Keratinocyte (primary cell): Measurements from ENCODE around the gene C14orf39. TPM values are rescaled to one million over a fixed set of nuclear protein-coding genes. Genes with fewer than 3 reads are reported as not detected.

ENCODE experiments used
- DNase-seq: peaks from one replicate; pipeline ENCODE4 v3.0.0-alpha.2; 2011; ENCODE audit warnings: low read depth, missing footprints, low spot score
- FAIRE-seq: peaks from 2 replicates; lab custom pipeline; 2011; peaks lifted over from hg19 to GRCh38; lab: Jason Lieb, UNC
- H2AFZ ChIP-seq: 2 replicates; pipeline ENCODE4 v1.6.0; 2012; ENCODE audit warnings: low read length, control low read depth, inconsistent platforms; ENCODE audit not compliant: control insufficient read depth
- H3K27ac ChIP-seq: 2 replicates; pipeline ENCODE4 v1.5.1; 2011; ENCODE audit warnings: low read length; ENCODE audit not compliant: control insufficient read depth, insufficient read depth
- H3K27me3 ChIP-seq: 3 replicates; pipeline ENCODE4 v1.6.0; 2011; ENCODE audit warnings: low read length; ENCODE audit not compliant: control insufficient read depth, insufficient read depth; ENCODE audit errors: extremely low read depth
- H3K36me3 ChIP-seq, 2 experiments: 2 replicates in 1 of 2; 3 replicates in 1 of 2; pipeline ENCODE4 v1.5.1; 2011; ENCODE audit warnings: low read length in 2 of 2, mild to moderate bottlenecking in 1 of 2; ENCODE audit not compliant: control insufficient read depth in 2 of 2, insufficient read depth in 2 of 2; ENCODE audit errors: extremely low read depth in 1 of 2
- H3K4me1 ChIP-seq: 3 replicates; pipeline ENCODE4 v1.5.1; 2011; ENCODE audit warnings: low read length; ENCODE audit not compliant: control insufficient read depth, insufficient read depth; ENCODE audit errors: extremely low read depth
- H3K4me2 ChIP-seq: 3 replicates; pipeline ENCODE4 v1.6.0; 2011; ENCODE audit warnings: low read depth, low read length; ENCODE audit not compliant: control insufficient read depth, insufficient read depth; ENCODE audit errors: extremely low read depth
- H3K4me3 ChIP-seq, 3 experiments: fragments of 200-600 bp in 1 of 3; sonication (generic) in 1 of 3; 2 replicates in 2 of 3; 3 replicates in 1 of 3; pipeline ENCODE4 v1.5.1; 2011 to 2016; ENCODE audit warnings: low read length in 3 of 3, mild to moderate bottlenecking in 3 of 3, control low read depth in 2 of 3, inconsistent platforms in 1 of 3, low read depth in 1 of 3, mixed read lengths in 1 of 3, mixed run types in 1 of 3, moderate library complexity in 1 of 3; ENCODE audit not compliant: control insufficient read depth in 2 of 3, insufficient read depth in 2 of 3; ENCODE audit errors: extremely low read depth in 1 of 3
- H3K79me2 ChIP-seq: 2 replicates; pipeline ENCODE4 v1.6.0; 2012; ENCODE audit warnings: low read length; ENCODE audit not compliant: control insufficient read depth, insufficient read depth
- H3K9ac ChIP-seq: 3 replicates; pipeline ENCODE4 v1.6.0; 2011; ENCODE audit warnings: low read length; ENCODE audit not compliant: control insufficient read depth, insufficient read depth; ENCODE audit errors: extremely low read depth
- H3K9me1 ChIP-seq: 3 replicates; pipeline ENCODE4 v1.6.0; 2011; ENCODE audit warnings: low read length; ENCODE audit not compliant: control insufficient read depth, insufficient read depth; ENCODE audit errors: extremely low read depth
- H3K9me3 ChIP-seq: 2 replicates; pipeline ENCODE4 v1.5.1; 2012; ENCODE audit warnings: low read depth, low read length; ENCODE audit not compliant: control insufficient read depth
- H4K20me1 ChIP-seq: 3 replicates; pipeline ENCODE4 v1.6.0; 2011; ENCODE audit warnings: low read length; ENCODE audit not compliant: control insufficient read depth, insufficient read depth; ENCODE audit errors: extremely low read depth
- CTCF ChIP-seq, 3 experiments: IDR thresholded peaks in 1 of 3; conservative IDR thresholded peaks in 1 of 3; optimal IDR thresholded peaks in 1 of 3; 2 replicates in 2 of 3; 3 replicates in 1 of 3; pipeline versions ENCODE3 to v1.5.1; 2011; ENCODE audit warnings: low read length in 3 of 3, mild to moderate bottlenecking in 3 of 3, moderate library complexity in 2 of 3, control low read depth in 1 of 3, inconsistent platforms in 1 of 3; ENCODE audit not compliant: insufficient read depth in 2 of 3; ENCODE audit errors: extremely low read depth in 1 of 3
- EZH2 ChIP-seq: IDR thresholded peaks from one replicate; pipeline ENCODE4 v1.6.1; 2012; ENCODE audit warnings: inconsistent platforms, mild to moderate bottlenecking, low read length, moderate library complexity
- dilution Hi-C: fragments of 300-500 bp; cut with MboI; formaldehyde crosslinking; loops from one replicate; pipeline ENCODE4 v1.7.0; 2020; ENCODE audit warnings: low sequenced_read_pairs; ENCODE audit not compliant: extremely low pct_ligation_motif_present
- polyA plus RNA-seq, 5 experiments: library from polyadenylated mRNA; depleted of rRNA in 3 of 5; stranded (reverse) in 3 of 5; stranded (forward) in 1 of 5; unstranded in 1 of 5; fragments of >200 nt; gene quantifications; 1 replicate in 1 of 5; 2 replicates in 3 of 5; 3 replicates in 1 of 5; pipeline versions ENCODE4 v1.2.1 to v1.2.3, GENCODE V29; 2011 to 2012; ENCODE audit warnings: missing spikeins in 2 of 5, low read depth in 1 of 5, low replicate concordance in 1 of 5

The C14orf39 gene
- polyA plus RNA-seq, 1 donor (not counting 4 experiments of a cell fraction or from before 2014, with no cell fraction given), result not detected

- TF ChIP-seq CTCF (optimal IDR thresholded peaks at IDR 0.05 in 1 of 3, IDR thresholded peaks at IDR 0.05 in 1 of 3, conservative IDR thresholded peaks at IDR 0.05 in 1 of 3; ENCODE audit: extremely low read depth in 1 of 3, insufficient read depth in 2 of 3, low read length in 3 of 3) (no peak), EZH2 (no peak)
- dilution Hi-C loops, result no loop called here
- FAIRE-seq, result no peak
- H3K9me1 ChIP-seq, result no peaks in the 10 kb centered on the region
- no peak overlapping the region for H2AFZ ChIP-seq
- no peak overlapping the region for H3K4me3 ChIP-seq
- H3K79me2 ChIP-seq, result no peaks in the 10 kb centered on the region
- H3K27me3 ChIP-seq, result peaks cover 23% of the 10 kb centered on the region
- H4K20me1 ChIP-seq, result no peaks in the 10 kb centered on the region
- H3K4me1 ChIP-seq, result no peaks in the 10 kb centered on the region
- no peak overlapping the region for H3K9ac ChIP-seq
- H3K27ac ChIP-seq, result no peak overlapping the region
- no peaks in the 10 kb centered on the region for H3K36me3 ChIP-seq
- DNase-seq, result no peak
- H3K4me2 ChIP-seq, result no peak overlapping the region
- H3K9me3 ChIP-seq, result no peaks in the 10 kb centered on the region
Measured at GRCh38 chr14:60487211-60487610, 1.3 kb upstream of the C14orf39 start.

DNA sequence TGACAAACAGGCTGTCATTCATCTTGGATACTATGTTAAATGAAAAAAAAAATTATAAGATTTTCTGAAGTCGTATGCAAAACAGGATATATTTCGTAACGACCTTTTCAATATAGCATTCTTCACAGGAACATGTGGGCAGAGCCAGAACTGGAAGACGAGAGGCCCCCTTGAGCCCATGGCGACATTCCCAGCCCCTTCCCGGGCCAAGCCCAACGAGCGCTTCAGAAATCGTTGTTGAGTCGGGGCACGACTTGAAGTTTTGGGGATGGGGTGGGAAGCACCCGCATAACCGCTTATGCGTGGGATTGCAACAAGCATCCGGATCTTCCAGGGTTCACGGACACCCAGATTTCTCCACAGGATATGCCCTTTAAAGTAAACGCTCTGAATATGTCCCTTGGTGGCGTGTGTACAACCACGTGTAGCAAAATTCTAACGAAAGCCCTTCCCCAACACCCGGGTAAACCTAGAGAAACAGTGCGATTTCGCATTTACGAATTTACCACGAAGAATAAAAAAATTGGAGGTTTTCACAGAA is 736 bp downstream of the C14orf39 start:
- Histone ChIP-seq H3K79me2 (no peaks in the 10 kb centered on the region), H3K27ac (no peak overlapping the region), H3K4me2 (no peak overlapping the region), H2AFZ (no peak overlapping the region), H3K9me3 (no peaks in the 10 kb centered on the region), H3K9ac (no peak overlapping the region), H3K36me3 (no peaks in the 10 kb centered on the region), H3K4me3 (no peak overlapping the region), H3K9me1 (no peaks in the 10 kb centered on the region), H4K20me1 (no peaks in the 10 kb centered on the region), H3K4me1 (no peaks in the 10 kb centered on the region), H3K27me3 (peaks cover 23% of the 10 kb centered on the region)
- dilution Hi-C loops, result no loop called here
- FAIRE-seq (no peak), DNase-seq (no peak)
- TF ChIP-seq CTCF (optimal IDR thresholded peaks at IDR 0.05 in 1 of 3, IDR thresholded peaks at IDR 0.05 in 1 of 3, conservative IDR thresholded peaks at IDR 0.05 in 1 of 3; ENCODE audit: extremely low read depth in 1 of 3, insufficient read depth in 2 of 3, low read length in 3 of 3) (no peak), EZH2 (peak; percentile 88)
